Nephron progenitor cell (in vitro differentiated cells): ENCODE results near the gene TNNI3K.

ENCODE experiments used
- DNase-seq: peaks from one replicate; pipeline ENCODE4 v3.0.0; 2021
- H3K27ac Mint-ChIP-seq: 2 replicates; pipeline ENCODE4 v1.8.0; 2021; ENCODE audit warnings: mild to moderate bottlenecking, moderate library complexity, mixed read lengths
- H3K27me3 Mint-ChIP-seq: 2 replicates; pipeline ENCODE4 v1.8.0; 2021; ENCODE audit warnings: mild to moderate bottlenecking, low read depth, mixed read lengths; ENCODE audit not compliant: poor library complexity
- H3K36me3 Mint-ChIP-seq: 2 replicates; pipeline ENCODE4 v1.8.0; 2021; ENCODE audit warnings: low read depth, mixed read lengths
- H3K4me1 Mint-ChIP-seq: 2 replicates; pipeline ENCODE4 v1.8.0; 2021; ENCODE audit warnings: mixed read lengths
- H3K4me3 Mint-ChIP-seq: 2 replicates; pipeline ENCODE4 v1.8.0; 2021; ENCODE audit warnings: mild to moderate bottlenecking, moderate library complexity, mixed read lengths
- H3K9me3 Mint-ChIP-seq: 2 replicates; pipeline ENCODE4 v1.8.0; 2021; ENCODE audit warnings: mild to moderate bottlenecking, moderate library complexity, mixed read lengths
- TF ChIP-seq, protein P1 (sequence below): fragments of 200-600 bp; sonication (generic); IDR thresholded peaks from 2 replicates; pipeline ENCODE4 v1.5.0; 2021; ENCODE audit warnings: antibody characterized with exemption

TNNI3K gene

DNA sequence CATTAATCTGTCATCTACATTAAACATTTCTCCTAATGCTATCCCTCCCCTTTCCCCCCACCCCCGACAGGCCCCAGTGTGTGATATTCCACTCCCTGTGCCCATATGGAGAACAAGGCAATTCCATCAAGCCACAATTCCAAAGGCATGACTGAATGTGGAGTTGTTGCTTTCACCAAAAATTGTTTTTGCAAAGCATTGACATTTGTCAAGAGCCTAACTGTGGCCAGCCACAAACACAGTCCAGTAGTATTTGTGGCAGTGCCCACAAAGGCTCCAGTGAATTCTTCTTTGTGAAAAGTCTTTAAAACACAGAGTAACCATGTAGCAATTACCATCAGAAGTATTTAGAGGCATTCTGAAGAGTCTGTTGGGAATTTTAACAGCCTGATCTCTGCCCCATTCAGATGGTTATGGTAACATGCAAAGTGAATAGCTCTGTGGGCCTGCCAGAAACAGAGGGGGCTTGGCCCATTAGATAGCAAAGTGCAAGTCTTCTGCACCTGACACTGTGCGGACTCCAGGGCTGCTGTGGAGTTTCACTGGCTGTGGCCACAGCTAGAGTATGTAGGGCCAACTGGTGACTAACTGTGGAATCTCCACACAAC lies 288.8 kb downstream of the TNNI3K start:
- peaks cover 3% of the 10 kb centered on the region for H3K9me3 Mint-ChIP-seq
- H3K27me3 Mint-ChIP-seq = peaks cover 6% of the 10 kb centered on the region
- no peak overlapping the region for H3K4me3 Mint-ChIP-seq
- DNase-seq = no peak
- TF ChIP-seq, protein P1, sequence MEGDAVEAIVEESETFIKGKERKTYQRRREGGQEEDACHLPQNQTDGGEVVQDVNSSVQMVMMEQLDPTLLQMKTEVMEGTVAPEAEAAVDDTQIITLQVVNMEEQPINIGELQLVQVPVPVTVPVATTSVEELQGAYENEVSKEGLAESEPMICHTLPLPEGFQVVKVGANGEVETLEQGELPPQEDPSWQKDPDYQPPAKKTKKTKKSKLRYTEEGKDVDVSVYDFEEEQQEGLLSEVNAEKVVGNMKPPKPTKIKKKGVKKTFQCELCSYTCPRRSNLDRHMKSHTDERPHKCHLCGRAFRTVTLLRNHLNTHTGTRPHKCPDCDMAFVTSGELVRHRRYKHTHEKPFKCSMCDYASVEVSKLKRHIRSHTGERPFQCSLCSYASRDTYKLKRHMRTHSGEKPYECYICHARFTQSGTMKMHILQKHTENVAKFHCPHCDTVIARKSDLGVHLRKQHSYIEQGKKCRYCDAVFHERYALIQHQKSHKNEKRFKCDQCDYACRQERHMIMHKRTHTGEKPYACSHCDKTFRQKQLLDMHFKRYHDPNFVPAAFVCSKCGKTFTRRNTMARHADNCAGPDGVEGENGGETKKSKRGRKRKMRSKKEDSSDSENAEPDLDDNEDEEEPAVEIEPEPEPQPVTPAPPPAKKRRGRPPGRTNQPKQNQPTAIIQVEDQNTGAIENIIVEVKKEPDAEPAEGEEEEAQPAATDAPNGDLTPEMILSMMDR = no peak
- H3K36me3 Mint-ChIP-seq = no peaks in the 10 kb centered on the region
- no peak overlapping the region for H3K27ac Mint-ChIP-seq
- H3K4me1 Mint-ChIP-seq = peaks cover 32% of the 10 kb centered on the region

DNA sequence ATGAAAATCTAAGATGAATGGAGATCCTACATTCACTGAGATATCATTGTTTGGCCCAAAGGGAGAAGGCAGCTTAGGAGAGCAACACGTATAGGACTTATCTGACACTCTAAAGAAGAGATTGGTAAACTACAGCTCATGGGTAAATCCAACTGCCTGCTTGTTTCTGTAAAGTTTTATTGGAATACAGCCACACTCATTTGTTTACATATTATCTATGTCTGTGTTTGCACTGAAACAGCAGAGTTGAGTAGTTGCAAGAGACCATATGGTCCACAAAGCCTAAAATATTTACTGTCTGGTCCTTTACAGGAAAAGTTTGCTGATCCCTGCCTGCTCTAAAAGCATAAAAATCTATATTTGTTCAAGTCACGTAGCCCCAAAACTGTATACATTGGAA lies 291.5 kb downstream of the TNNI3K start:
- TF ChIP-seq, protein P1 = no peak
- Mint-ChIP-seq H3K4me1 (peaks cover 34% of the 10 kb centered on the region), H3K27ac (no peak overlapping the region), H3K36me3 (no peaks in the 10 kb centered on the region), H3K9me3 (no peaks in the 10 kb centered on the region), H3K4me3 (no peak overlapping the region), H3K27me3 (peaks cover 2% of the 10 kb centered on the region)
- DNase-seq = no peak

DNA sequence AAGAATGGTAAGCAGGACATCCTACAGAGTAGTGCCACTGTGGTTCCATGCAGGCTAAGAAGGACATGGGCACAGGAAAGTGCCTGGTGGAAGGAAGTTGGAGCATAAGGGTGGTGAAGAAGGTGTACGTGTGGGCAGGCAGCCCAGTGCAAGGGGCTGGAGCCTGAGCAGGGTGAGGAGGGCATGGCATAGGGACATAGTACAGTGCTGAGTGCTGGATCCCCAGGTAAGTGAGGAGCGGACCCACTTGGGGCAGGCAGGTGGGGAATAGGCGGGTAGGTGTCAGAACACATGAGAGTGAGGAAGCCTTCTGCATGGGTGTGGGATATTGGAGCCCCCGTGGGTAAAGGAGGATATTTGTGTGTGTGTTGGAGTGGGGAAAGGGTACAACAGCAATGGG lies 292.9 kb downstream of the TNNI3K start:
- Mint-ChIP-seq H3K27ac (no peak overlapping the region), H3K4me1 (peaks cover 20% of the 10 kb centered on the region), H3K27me3 (peaks cover 2% of the 10 kb centered on the region), H3K36me3 (no peaks in the 10 kb centered on the region), H3K4me3 (no peak overlapping the region), H3K9me3 (no peaks in the 10 kb centered on the region)
- TF ChIP-seq, protein P1 = no peak
- no peak for DNase-seq

GRCh38 chr1:74530892-74531291 lies 295.7 kb downstream of the TNNI3K start:
- no peaks in the 10 kb centered on the region for H3K36me3 Mint-ChIP-seq
- TF ChIP-seq, protein P1 = no peak
- no peak for DNase-seq

GRCh38 chr1:74531796-74532195 lies 296.6 kb downstream of the TNNI3K start:
- H3K27ac Mint-ChIP-seq = no peak overlapping the region
- DNase-seq = no peak
- no peaks in the 10 kb centered on the region for H3K9me3 Mint-ChIP-seq
- no peak overlapping the region for H3K4me3 Mint-ChIP-seq
- TF ChIP-seq, protein P1 = no peak
- peaks cover 2% of the 10 kb centered on the region for H3K27me3 Mint-ChIP-seq
- peaks cover 6% of the 10 kb centered on the region for H3K4me1 Mint-ChIP-seq
- no peaks in the 10 kb centered on the region for H3K36me3 Mint-ChIP-seq

More at GRCh38 chr1:74530892-74531291, 295.7 kb downstream of the TNNI3K start:
- Mint-ChIP-seq H3K4me3 (no peak overlapping the region), H3K4me1 (peaks cover 6% of the 10 kb centered on the region), H3K27ac (no peak overlapping the region), H3K9me3 (no peaks in the 10 kb centered on the region), H3K27me3 (peaks cover 2% of the 10 kb centered on the region)

GRCh38 chr1:74534241-74534640 lies 299.1 kb downstream of the TNNI3K start:
- H3K4me3 Mint-ChIP-seq = no peak overlapping the region
- H3K9me3 Mint-ChIP-seq = no peaks in the 10 kb centered on the region
- peaks cover 6% of the 10 kb centered on the region for H3K4me1 Mint-ChIP-seq
- no peak for DNase-seq
- H3K27me3 Mint-ChIP-seq = no peaks in the 10 kb centered on the region
- no peaks in the 10 kb centered on the region for H3K36me3 Mint-ChIP-seq
- no peak overlapping the region for H3K27ac Mint-ChIP-seq
- TF ChIP-seq, protein P1 = no peak
